ENCODE results near the gene NEO1.

NEO1 gene

DNA sequence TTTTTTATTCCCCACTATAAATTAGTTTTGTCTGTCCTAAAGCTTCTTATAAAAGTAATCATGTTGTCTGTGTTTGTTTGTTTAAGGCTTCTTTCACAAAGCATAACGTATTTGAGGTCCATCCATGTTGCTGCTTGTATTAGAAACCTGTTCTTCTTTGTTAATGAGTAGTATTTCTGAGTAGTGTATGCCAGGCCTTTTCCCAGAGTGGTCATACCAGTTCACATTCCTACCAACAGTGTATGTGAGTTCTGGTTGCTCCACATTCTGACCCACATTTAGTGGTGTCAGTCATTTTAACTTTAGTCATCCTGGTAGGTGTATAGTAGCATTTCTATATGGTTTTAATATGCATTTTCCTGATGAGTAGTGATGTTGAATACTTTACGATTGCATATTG, 98.6 kb downstream of the NEO1 start:
- DNase-seq (ENCODE audit: low spot score) = no peak
- TF ChIP-seq, protein P1, sequence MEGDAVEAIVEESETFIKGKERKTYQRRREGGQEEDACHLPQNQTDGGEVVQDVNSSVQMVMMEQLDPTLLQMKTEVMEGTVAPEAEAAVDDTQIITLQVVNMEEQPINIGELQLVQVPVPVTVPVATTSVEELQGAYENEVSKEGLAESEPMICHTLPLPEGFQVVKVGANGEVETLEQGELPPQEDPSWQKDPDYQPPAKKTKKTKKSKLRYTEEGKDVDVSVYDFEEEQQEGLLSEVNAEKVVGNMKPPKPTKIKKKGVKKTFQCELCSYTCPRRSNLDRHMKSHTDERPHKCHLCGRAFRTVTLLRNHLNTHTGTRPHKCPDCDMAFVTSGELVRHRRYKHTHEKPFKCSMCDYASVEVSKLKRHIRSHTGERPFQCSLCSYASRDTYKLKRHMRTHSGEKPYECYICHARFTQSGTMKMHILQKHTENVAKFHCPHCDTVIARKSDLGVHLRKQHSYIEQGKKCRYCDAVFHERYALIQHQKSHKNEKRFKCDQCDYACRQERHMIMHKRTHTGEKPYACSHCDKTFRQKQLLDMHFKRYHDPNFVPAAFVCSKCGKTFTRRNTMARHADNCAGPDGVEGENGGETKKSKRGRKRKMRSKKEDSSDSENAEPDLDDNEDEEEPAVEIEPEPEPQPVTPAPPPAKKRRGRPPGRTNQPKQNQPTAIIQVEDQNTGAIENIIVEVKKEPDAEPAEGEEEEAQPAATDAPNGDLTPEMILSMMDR (IDR thresholded peaks at IDR 0.05; ENCODE audit: extremely low read depth, insufficient read depth, missing control alignments) = no peak
- in situ Hi-C loops (cut with MboI; ENCODE audit: low pct_unique_long_range_greater_than_20kb, low sequenced_read_pairs, unreplicated experiment) = no loop called here

- no peak for DNase-seq (ENCODE audit: low spot score)
- TF ChIP-seq, protein P1 (IDR thresholded peaks at IDR 0.05; ENCODE audit: extremely low read depth, insufficient read depth, missing control alignments) = no peak
- in situ Hi-C loops (cut with MboI; ENCODE audit: low pct_unique_long_range_greater_than_20kb, low sequenced_read_pairs, unreplicated experiment) = no loop called here
Observed at GRCh38 chr15:73153024-73153423, 100.8 kb downstream of the NEO1 start.

GRCh38 chr15:73153447-73153846, 101.2 kb downstream of the NEO1 start:
- in situ Hi-C loops (cut with MboI; ENCODE audit: low pct_unique_long_range_greater_than_20kb, low sequenced_read_pairs, unreplicated experiment) = no loop called here
- TF ChIP-seq, protein P1 (IDR thresholded peaks at IDR 0.05; ENCODE audit: extremely low read depth, insufficient read depth, missing control alignments) = no peak
- DNase-seq (ENCODE audit: low spot score) = no peak

DNA sequence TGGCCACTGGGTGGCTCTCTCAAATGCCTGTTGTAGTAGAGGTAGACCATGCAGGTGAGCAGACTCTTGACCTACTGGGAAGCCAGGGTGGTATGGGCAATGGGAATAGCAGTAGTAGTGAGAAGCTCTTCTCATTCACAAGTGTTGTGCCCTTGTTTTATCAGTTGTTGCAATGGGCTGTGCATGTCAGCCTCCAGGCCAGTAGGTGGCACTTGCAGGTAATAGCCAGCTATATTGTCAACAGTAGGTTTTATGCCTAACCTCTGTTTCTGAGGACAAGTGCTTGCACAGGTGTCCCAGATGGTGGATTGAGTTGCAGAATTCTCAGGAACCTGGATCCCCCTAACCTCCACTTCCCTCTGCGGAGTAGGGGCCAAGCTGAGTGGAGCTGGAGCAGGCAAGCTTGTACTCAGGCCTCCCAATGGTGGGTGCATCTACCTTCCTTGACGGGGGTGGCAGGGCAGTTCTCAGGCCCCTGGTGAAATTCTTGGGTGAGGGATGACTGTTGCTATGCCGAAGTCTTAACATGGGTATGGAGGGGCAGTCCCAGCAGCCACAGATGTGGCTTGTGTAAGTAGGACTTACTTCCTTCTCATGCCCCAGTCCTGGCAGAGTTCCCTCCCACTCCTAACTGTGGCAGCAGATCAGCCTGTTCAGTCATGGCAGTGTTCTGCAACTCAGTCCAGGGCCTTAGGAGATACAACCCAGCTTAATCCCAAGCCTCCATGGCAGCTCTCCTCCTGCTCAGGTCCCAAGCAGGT, 104.3 kb downstream of the NEO1 start:
- in situ Hi-C loops (cut with MboI; ENCODE audit: low pct_unique_long_range_greater_than_20kb, low sequenced_read_pairs, unreplicated experiment) = no loop called here
- TF ChIP-seq, protein P1 (IDR thresholded peaks at IDR 0.05; ENCODE audit: extremely low read depth, insufficient read depth, missing control alignments) = no peak
- DNase-seq (ENCODE audit: low spot score) = no peak

DNA sequence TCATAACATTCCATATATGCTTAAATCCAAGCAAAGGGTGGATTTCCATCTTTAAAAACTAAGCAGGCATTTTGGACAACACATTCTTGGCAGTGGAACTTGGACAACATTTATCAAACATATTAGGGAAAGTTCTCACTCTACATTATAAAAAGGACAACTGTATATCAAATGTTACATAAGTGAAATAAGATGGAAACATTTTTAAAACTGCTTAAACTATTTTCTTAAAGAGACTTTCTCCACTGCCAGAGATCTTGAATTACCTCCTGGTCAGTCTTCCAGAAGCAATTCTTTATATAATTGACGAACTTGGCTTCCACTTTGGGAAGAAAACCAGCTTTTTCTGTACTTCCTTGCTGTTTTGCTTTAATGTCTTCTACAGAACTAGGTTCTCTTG, 109.3 kb downstream of the NEO1 start:
- in situ Hi-C loops (cut with MboI; ENCODE audit: low pct_unique_long_range_greater_than_20kb, low sequenced_read_pairs, unreplicated experiment) = no loop called here
- TF ChIP-seq, protein P1 (IDR thresholded peaks at IDR 0.05; ENCODE audit: extremely low read depth, insufficient read depth, missing control alignments) = no peak

GRCh38 chr15:73165435-73165834, 113.2 kb downstream of the NEO1 start:
- in situ Hi-C loops (cut with MboI; ENCODE audit: low pct_unique_long_range_greater_than_20kb, low sequenced_read_pairs, unreplicated experiment) = no loop called here
- no peak for DNase-seq (ENCODE audit: low spot score)
- TF ChIP-seq, protein P1 (IDR thresholded peaks at IDR 0.05; ENCODE audit: extremely low read depth, insufficient read depth, missing control alignments) = no peak

More for the DNA sequence above, 109.3 kb downstream of the NEO1 start:
- no peak for DNase-seq (ENCODE audit: low spot score)
